ENCODE data around the gene SLC46A1. TPM values are rescaled to one million over a fixed set of nuclear protein-coding genes. Genes with fewer than 3 reads are reported as not detected.

Gene SLC46A1
- total RNA-seq, 4 donors from 2014 or later, result 1.5 to 17.6 (median 4.7) TPM

DNA sequence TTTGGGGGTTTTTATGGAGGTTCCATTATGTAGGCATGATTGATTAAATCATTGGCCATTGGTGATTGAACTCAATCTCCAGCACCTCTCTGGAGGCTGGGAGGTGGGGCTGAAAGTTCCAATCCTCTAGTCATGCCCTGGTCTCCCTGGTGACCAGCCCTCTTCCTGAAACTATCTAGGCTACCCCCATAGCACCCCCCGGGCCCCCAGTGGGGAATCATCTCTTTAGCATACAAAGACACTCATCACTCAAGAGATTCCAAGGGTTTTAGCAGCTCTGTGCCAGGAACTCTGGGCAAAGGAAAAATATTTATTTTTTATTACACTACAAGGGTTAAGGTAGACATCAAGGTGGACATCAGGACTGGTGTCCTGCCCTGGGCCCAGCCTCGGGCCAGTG lies 10.6 kb downstream of the SLC46A1 start:
- DNase-seq, result no peak
- intact Hi-C loops (cut with DNase I; ENCODE audit: low total_unique reads), result no loop called here
- Histone ChIP-seq H3K27me3 (no peaks in the 10 kb centered on the region), H3K4me1 (no peaks in the 10 kb centered on the region), H3K27ac (no peak overlapping the region), H3K4me3 (no peak overlapping the region), H3K36me3 (no peaks in the 10 kb centered on the region), H3K9me3 (no peaks in the 10 kb centered on the region)
- TF ChIP-seq CTCF (IDR thresholded peaks at IDR 0.05) (no peak), POLR2A (IDR thresholded peaks at IDR 0.05) (no peak)

GRCh38 chr17:28394337-28395116 lies 11.5 kb downstream of the SLC46A1 start:
- intact Hi-C loops (cut with DNase I; ENCODE audit: low total_unique reads), result no loop called here
- no peak for DNase-seq
- Histone ChIP-seq H3K4me1 (no peaks in the 10 kb centered on the region), H3K36me3 (no peaks in the 10 kb centered on the region), H3K27ac (no peak overlapping the region), H3K9me3 (no peaks in the 10 kb centered on the region), H3K27me3 (no peaks in the 10 kb centered on the region), H3K4me3 (no peak overlapping the region)
- no peak for TF ChIP-seq POLR2A (IDR thresholded peaks at IDR 0.05)
- TF ChIP-seq CTCF (IDR thresholded peaks at IDR 0.05), result no peak

GRCh38 chr17:28392491-28392890 lies 13.5 kb downstream of the SLC46A1 start:
- H3K27ac ChIP-seq, result no peak overlapping the region
- TF ChIP-seq POLR2A (IDR thresholded peaks at IDR 0.05), result no peak
- no peak for TF ChIP-seq CTCF (IDR thresholded peaks at IDR 0.05)
- intact Hi-C loops (cut with DNase I; ENCODE audit: low total_unique reads), result no loop called here
- no peaks in the 10 kb centered on the region for H3K36me3 ChIP-seq
- no peaks in the 10 kb centered on the region for H3K4me1 ChIP-seq
- DNase-seq, result no peak
- no peaks in the 10 kb centered on the region for H3K27me3 ChIP-seq
- H3K9me3 ChIP-seq, result no peaks in the 10 kb centered on the region
- no peak overlapping the region for H3K4me3 ChIP-seq

- Histone ChIP-seq H3K27ac (no peak overlapping the region), H3K4me1 (no peaks in the 10 kb centered on the region), H3K9me3 (no peaks in the 10 kb centered on the region), H3K36me3 (no peaks in the 10 kb centered on the region), H3K27me3 (no peaks in the 10 kb centered on the region), H3K4me3 (no peak overlapping the region)
- intact Hi-C loops (cut with DNase I; ENCODE audit: low total_unique reads), result no loop called here
- TF ChIP-seq CTCF (IDR thresholded peaks at IDR 0.05) (no peak), POLR2A (IDR thresholded peaks at IDR 0.05) (no peak)
- DNase-seq, result no peak
Observed at GRCh38 chr17:28391401-28391800, 14.6 kb downstream of the SLC46A1 start.

DNA sequence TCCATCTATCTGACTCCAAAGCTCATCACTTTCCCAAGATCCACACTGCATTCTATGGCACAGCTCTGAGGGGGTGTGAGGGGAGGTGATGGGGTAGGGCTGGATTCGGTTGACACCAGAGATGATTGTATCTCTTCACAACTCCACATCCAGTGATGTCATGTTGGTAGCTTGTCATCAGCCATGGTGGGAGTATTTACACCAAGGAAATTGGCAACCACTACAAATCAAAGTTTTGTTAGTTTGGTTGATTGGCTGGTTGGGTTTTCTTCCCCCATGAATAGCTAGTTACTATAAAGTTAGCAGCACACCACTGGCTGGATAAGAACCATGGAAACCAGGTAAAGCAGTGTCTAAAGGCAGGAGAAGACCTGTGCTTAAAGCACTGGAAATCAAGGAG lies 15.0 kb downstream of the SLC46A1 start:
- Histone ChIP-seq H3K9me3 (no peaks in the 10 kb centered on the region), H3K4me3 (no peak overlapping the region), H3K36me3 (no peaks in the 10 kb centered on the region), H3K27ac (no peak overlapping the region), H3K27me3 (no peaks in the 10 kb centered on the region), H3K4me1 (no peaks in the 10 kb centered on the region)
- TF ChIP-seq CTCF (IDR thresholded peaks at IDR 0.05) (no peak), POLR2A (IDR thresholded peaks at IDR 0.05) (no peak)
- DNase-seq, result no peak
- intact Hi-C loops (cut with DNase I; ENCODE audit: low total_unique reads), result no loop called here

Data from uterus (tissue), 4 donors.